ENCODE measurements around the gene PPP1R9B. TPM values are rescaled to one million over a fixed set of nuclear protein-coding genes. Genes with fewer than 3 reads are reported as not detected.

PPP1R9B gene
- total RNA-seq, 1 donor from 2014 or later: 73.6 TPM

- FAIRE-seq: no peak
- H3K27ac Mint-ChIP-seq (ENCODE audit: unreplicated experiment): peak overlapping the region; percentile 97
- H2AFZ ChIP-seq (ENCODE audit: low read depth, low read length): no peak overlapping the region
Observed at GRCh38 chr17:50194140-50194933, 43.9 kb upstream of the PPP1R9B start.

DNA sequence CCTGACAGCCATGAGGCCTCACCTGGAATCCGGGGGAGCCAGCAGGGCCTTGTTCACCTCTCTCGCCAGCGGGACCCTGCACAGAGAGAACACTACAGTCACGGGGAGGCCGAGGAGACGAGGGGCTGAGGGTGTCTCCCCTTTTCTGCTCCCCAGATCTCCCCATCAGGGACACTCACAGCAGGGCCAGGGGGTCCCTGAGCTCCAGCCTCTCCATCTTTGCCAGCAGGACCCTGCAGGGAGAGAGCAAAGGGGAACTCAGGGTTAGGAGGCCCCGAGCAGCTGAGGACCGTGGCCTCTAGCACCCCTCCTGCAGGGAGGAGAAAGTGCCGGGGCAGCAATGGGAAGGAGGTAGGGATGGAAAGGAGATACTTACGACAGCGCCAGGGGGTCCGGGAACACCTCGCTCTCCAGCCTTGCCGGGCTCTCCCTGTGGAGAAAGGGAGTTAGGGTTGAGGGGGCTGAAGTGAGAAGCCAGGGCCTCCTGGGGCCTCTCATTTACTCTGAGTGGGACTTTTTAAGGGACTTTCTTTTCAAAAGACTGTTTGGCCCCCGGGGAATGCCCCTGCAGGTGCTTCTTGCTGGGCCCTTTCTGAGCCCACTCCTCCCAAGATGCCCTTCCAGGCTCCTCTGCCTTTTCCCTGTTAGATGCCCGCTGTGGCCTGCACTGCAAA lies 42.3 kb upstream of the PPP1R9B start:
- Histone ChIP-seq H4K20me1 (ENCODE audit: insufficient read depth, low read length) (peaks cover 99% of the 10 kb centered on the region), H3K36me3 (ENCODE audit: insufficient read depth, low read length) (peaks cover 88% of the 10 kb centered on the region), H3K27me3 (ENCODE audit: insufficient read depth, low read length) (no peaks in the 10 kb centered on the region), H2AFZ (ENCODE audit: low read depth, low read length) (no peak overlapping the region), H3K4me3 (ENCODE audit: insufficient read depth, low read depth, low read length) (no peak overlapping the region), H3K4me2 (ENCODE audit: low read length) (peak overlapping the region; percentile 32), H3K9ac (ENCODE audit: low read length) (peak overlapping the region; percentile 61), H3K9me3 (ENCODE audit: insufficient read depth, low read depth, low read length) (no peaks in the 10 kb centered on the region), H3K4me1 (ENCODE audit: insufficient read depth, low read length) (peaks cover 85% of the 10 kb centered on the region), H3K79me2 (ENCODE audit: insufficient read depth, low read length) (peaks cover 82% of the 10 kb centered on the region), H3K27ac (ENCODE audit: low read depth, low read length) (peak overlapping the region; percentile 79)
- Mint-ChIP-seq H3K4me3 (ENCODE audit: unreplicated experiment) (peak overlapping the region; percentile 76), H3K27me3 (ENCODE audit: low read depth, unreplicated experiment) (no peaks in the 10 kb centered on the region), H3K36me3 (ENCODE audit: low read depth, unreplicated experiment) (peaks cover 42% of the 10 kb centered on the region), H3K4me1 (ENCODE audit: low read depth, unreplicated experiment) (peaks cover 60% of the 10 kb centered on the region), H3K9me3 (ENCODE audit: unreplicated experiment) (no peaks in the 10 kb centered on the region), H3K27ac (ENCODE audit: unreplicated experiment) (peak overlapping the region; percentile 97)
- DNase-seq (ENCODE audit: low read depth) (no peak), FAIRE-seq (no peak)
- TF ChIP-seq, protein P1, sequence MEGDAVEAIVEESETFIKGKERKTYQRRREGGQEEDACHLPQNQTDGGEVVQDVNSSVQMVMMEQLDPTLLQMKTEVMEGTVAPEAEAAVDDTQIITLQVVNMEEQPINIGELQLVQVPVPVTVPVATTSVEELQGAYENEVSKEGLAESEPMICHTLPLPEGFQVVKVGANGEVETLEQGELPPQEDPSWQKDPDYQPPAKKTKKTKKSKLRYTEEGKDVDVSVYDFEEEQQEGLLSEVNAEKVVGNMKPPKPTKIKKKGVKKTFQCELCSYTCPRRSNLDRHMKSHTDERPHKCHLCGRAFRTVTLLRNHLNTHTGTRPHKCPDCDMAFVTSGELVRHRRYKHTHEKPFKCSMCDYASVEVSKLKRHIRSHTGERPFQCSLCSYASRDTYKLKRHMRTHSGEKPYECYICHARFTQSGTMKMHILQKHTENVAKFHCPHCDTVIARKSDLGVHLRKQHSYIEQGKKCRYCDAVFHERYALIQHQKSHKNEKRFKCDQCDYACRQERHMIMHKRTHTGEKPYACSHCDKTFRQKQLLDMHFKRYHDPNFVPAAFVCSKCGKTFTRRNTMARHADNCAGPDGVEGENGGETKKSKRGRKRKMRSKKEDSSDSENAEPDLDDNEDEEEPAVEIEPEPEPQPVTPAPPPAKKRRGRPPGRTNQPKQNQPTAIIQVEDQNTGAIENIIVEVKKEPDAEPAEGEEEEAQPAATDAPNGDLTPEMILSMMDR (IDR thresholded peaks at IDR 0.05; ENCODE audit: insufficient read depth, low read depth, low read length): no peak
- no peak for TF ChIP-seq EZH2 (IDR thresholded peaks at IDR 0.05; ENCODE audit: insufficient read depth, low read length)

More at GRCh38 chr17:50194140-50194933, 43.9 kb upstream of the PPP1R9B start:
- Mint-ChIP-seq H3K9me3 (ENCODE audit: unreplicated experiment) (peaks cover 2% of the 10 kb centered on the region), H3K27me3 (ENCODE audit: low read depth, unreplicated experiment) (no peaks in the 10 kb centered on the region), H3K36me3 (ENCODE audit: low read depth, unreplicated experiment) (peaks cover 48% of the 10 kb centered on the region), H3K4me3 (ENCODE audit: unreplicated experiment) (peak overlapping the region; percentile 76), H3K4me1 (ENCODE audit: low read depth, unreplicated experiment) (peaks cover 57% of the 10 kb centered on the region)
- no peak for DNase-seq (ENCODE audit: low read depth)
- TF ChIP-seq, protein P1 (IDR thresholded peaks at IDR 0.05; ENCODE audit: insufficient read depth, low read depth, low read length): no peak
- TF ChIP-seq EZH2 (IDR thresholded peaks at IDR 0.05; ENCODE audit: insufficient read depth, low read length): no peak
- Histone ChIP-seq H3K79me2 (ENCODE audit: insufficient read depth, low read length) (peaks cover 90% of the 10 kb centered on the region), H3K27me3 (ENCODE audit: insufficient read depth, low read length) (no peaks in the 10 kb centered on the region), H3K4me2 (ENCODE audit: low read length) (peak overlapping the region; percentile 89), H3K9me3 (ENCODE audit: insufficient read depth, low read depth, low read length) (no peaks in the 10 kb centered on the region), H3K4me1 (ENCODE audit: insufficient read depth, low read length) (peaks cover 80% of the 10 kb centered on the region), H3K27ac (ENCODE audit: low read depth, low read length) (peak overlapping the region; percentile 98), H4K20me1 (ENCODE audit: insufficient read depth, low read length) (peaks cover 99% of the 10 kb centered on the region), H3K4me3 (ENCODE audit: insufficient read depth, low read depth, low read length) (peak overlapping the region; percentile 20), H3K36me3 (ENCODE audit: insufficient read depth, low read length) (peaks cover 85% of the 10 kb centered on the region), H3K9ac (ENCODE audit: low read length) (peak overlapping the region; percentile 71)

Data from astrocyte (in vitro differentiated cells and primary cell).